GM13977 (cell line): ENCODE measurements around the gene ALKBH6.

Experiments
- DNase-seq: peaks from one replicate; pipeline ENCODE4 v3.0.0; 2012; ENCODE audit warnings: low spot score
- in situ Hi-C: fragments of 300-500 bp; cut with MboI; formaldehyde crosslinking; loops from one replicate; pipeline ENCODE4 v1.12.0; 2022; ENCODE audit warnings: low sequenced_read_pairs, low pct_unique_long_range_greater_than_20kb, mixed read lengths, inconsistent platforms; ENCODE audit not compliant: unreplicated experiment
- TF ChIP-seq, protein P1 (sequence below): IDR thresholded peaks from 2 replicates; pipeline ENCODE4 v1.5.1; 2012; ENCODE audit warnings: mild to moderate bottlenecking, control low read depth; ENCODE audit not compliant: insufficient read depth; ENCODE audit errors: extremely low read depth, missing control alignments

Gene ALKBH6

DNA sequence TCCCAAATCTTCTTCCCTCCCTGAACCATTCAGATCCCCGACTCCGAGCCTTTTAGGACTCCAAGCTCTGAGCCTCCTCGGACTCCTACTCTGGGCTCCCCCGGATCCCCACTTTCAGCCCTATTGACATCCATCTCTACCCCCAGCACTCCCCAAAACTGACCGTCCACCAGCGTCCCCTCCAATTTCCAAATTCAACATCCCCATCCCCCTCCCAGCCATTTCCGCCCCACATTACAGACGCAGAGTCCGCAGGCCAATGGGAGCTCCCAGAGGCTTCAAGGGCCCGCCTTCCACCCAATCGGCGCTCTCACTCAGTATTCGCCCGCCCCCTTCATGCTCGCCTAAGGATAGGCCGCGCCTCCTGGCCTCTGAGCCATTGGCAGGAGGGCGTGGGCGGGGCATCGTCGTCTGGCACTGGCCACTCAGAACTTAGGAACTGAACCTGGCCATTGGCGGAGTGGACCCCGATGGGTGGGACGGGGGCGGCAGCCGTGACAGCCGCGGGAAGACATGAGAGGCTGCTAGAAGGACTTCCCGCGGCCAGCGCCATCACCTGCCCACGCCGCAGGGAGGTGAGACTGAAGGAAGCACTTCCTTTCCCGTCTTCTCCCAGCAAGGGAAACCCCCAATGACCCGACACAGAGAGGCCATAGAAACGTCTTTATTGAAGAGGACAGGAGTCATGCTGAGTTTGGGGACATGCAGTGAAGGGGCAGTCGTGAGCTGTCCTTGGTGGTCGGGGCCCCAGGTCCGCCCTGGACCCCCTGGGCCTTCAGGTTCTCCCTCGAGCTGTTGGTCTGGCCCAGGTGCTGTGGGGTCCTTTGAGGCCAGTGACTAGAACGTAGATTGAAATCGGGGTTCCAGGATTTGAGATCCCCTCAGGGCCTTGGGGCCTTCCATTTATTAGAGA lies at the start of gene ALKBH6:
ALKBH6 (minus strand) TSS at position 202 of the 913 bp plus-strand sequence. CDS start 816 bp downstream, outside the sequence.
- TF ChIP-seq, protein P1, sequence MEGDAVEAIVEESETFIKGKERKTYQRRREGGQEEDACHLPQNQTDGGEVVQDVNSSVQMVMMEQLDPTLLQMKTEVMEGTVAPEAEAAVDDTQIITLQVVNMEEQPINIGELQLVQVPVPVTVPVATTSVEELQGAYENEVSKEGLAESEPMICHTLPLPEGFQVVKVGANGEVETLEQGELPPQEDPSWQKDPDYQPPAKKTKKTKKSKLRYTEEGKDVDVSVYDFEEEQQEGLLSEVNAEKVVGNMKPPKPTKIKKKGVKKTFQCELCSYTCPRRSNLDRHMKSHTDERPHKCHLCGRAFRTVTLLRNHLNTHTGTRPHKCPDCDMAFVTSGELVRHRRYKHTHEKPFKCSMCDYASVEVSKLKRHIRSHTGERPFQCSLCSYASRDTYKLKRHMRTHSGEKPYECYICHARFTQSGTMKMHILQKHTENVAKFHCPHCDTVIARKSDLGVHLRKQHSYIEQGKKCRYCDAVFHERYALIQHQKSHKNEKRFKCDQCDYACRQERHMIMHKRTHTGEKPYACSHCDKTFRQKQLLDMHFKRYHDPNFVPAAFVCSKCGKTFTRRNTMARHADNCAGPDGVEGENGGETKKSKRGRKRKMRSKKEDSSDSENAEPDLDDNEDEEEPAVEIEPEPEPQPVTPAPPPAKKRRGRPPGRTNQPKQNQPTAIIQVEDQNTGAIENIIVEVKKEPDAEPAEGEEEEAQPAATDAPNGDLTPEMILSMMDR = no peak
- in situ Hi-C loops = no loop called here
- DNase-seq = peak; percentile 99

DNA sequence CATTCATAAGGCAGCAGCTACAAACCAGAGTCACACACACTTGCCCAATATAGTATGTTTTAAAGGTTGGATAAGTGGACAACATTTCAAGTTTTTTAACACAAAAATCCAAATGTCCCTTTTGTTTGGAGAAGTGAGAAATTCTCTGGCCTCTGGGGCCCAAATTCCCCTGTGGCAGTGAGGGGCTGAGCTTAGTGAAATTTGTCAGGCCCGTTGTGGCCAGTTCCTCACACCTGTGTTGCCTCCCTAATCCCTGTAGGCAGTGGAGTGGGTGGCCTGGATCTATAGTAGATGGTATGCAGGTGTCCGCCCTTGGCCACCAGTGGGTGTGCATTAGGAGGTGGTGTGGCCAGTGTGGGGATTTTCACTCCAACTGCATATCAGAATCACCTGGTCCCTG lies 47.4 kb upstream of the ALKBH6 start:
- in situ Hi-C loops = no loop called here
- DNase-seq = no peak
- TF ChIP-seq, protein P1 = no peak

- TF ChIP-seq, protein P1 = peak; percentile 85
- in situ Hi-C loops = no loop called here
- DNase-seq = peak; percentile 61
These were observed 46.4 kb upstream of the ALKBH6 start for GRCh38 chr19:36060430-36060829.

DNA sequence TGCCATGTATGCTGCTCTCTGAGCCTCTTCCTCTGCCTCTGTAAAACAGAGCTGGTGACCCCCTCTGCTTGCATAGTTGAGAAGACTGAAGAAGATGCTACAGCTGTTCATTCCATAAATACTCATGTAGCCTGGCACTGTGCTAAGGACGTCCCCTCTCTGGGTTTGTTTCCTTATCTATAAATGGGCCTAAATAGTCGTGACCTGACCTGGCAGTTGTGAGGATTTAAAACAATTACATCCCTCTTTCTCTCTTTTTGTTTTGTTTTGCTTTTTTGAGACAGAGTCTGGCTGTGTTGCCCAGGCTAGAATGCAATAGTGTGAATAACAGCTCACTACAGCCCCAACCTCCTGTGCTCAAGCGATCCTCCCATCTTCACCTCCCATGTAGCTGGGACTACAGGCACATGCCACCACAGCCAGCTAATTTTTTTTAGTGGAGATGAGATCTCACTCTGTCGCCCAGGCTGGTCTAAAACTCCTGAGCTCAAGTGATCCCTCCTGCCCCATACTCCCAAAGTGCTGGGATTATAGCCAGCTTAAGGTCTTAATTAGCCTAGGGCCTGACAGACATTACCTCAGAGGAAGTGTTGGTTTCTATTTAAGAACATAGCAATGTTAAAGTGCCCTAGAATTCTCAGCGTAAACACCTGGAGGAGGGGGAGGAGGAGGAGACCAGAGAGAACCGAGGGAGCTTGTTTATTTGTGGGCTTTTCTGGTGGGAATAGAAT lies 45.3 kb upstream of the ALKBH6 start:
- DNase-seq = no peak
- in situ Hi-C loops = no loop called here
- TF ChIP-seq, protein P1 = no peak

GRCh38 chr19:36058481-36059179 lies 44.6 kb upstream of the ALKBH6 start:
- in situ Hi-C loops = no loop called here
- DNase-seq = no peak

More at GRCh38 chr19:36058481-36059179, 44.6 kb upstream of the ALKBH6 start:
- TF ChIP-seq, protein P1 = no peak
